ENCODE results near the gene PPM1F. TPM values are rescaled to one million over a fixed set of nuclear protein-coding genes. Genes with fewer than 3 reads are reported as not detected.

The PPM1F gene
- total RNA-seq, 1 experiment from 2014 or later: 19.0 TPM

GRCh38 chr22:21959274-21960074 is 6.8 kb upstream of the PPM1F start:
- CTCF ChIA-PET: no interaction called here

GRCh38 chr22:21958360-21959273 is 6.0 kb upstream of the PPM1F start:
- no peaks in the 10 kb centered on the region for H3K27me3 Mint-ChIP-seq (ENCODE audit: unreplicated experiment)
- DNase-seq: no peak
- H3K36me3 Mint-ChIP-seq (ENCODE audit: insufficient read depth, unreplicated experiment): peaks cover 36% of the 10 kb centered on the region
- no peak overlapping the region for H3K4me3 Mint-ChIP-seq (ENCODE audit: low read depth, unreplicated experiment)
- H3K27ac Mint-ChIP-seq (ENCODE audit: unreplicated experiment): no peak overlapping the region
- H3K9me3 Mint-ChIP-seq (ENCODE audit: low read depth, unreplicated experiment): no peaks in the 10 kb centered on the region
- intact Hi-C loops (cut with micrococcal nuclease; ENCODE audit: unreplicated experiment): no loop called here
- CTCF ChIA-PET: no interaction called here
- BruUV-seq (replicated peaks): no TSS peak
- H3K4me1 Mint-ChIP-seq (ENCODE audit: low read depth, unreplicated experiment): peaks cover 9% of the 10 kb centered on the region
- TF ChIP-seq CTCF (IDR thresholded peaks at IDR 0.05; ENCODE audit: unreplicated experiment): no peak

More at GRCh38 chr22:21959274-21960074, 6.8 kb upstream of the PPM1F start:
- Mint-ChIP-seq H3K4me3 (ENCODE audit: low read depth, unreplicated experiment) (no peak overlapping the region), H3K4me1 (ENCODE audit: low read depth, unreplicated experiment) (peaks cover 9% of the 10 kb centered on the region), H3K27me3 (ENCODE audit: unreplicated experiment) (no peaks in the 10 kb centered on the region), H3K9me3 (ENCODE audit: low read depth, unreplicated experiment) (no peaks in the 10 kb centered on the region), H3K36me3 (ENCODE audit: insufficient read depth, unreplicated experiment) (peaks cover 38% of the 10 kb centered on the region), H3K27ac (ENCODE audit: unreplicated experiment) (no peak overlapping the region)
- intact Hi-C loops (cut with micrococcal nuclease; ENCODE audit: unreplicated experiment): no loop called here
- DNase-seq: no peak
- no peak for TF ChIP-seq CTCF (IDR thresholded peaks at IDR 0.05; ENCODE audit: unreplicated experiment)
- no TSS peak for BruUV-seq (replicated peaks)

GRCh38 chr22:21951931-21952465 is 650 bp downstream of the PPM1F start:
- Mint-ChIP-seq H3K4me1 (ENCODE audit: low read depth, unreplicated experiment) (peaks cover 9% of the 10 kb centered on the region), H3K27ac (ENCODE audit: unreplicated experiment) (peak overlapping the region; percentile 56), H3K9me3 (ENCODE audit: low read depth, unreplicated experiment) (no peaks in the 10 kb centered on the region), H3K4me3 (ENCODE audit: low read depth, unreplicated experiment) (peak overlapping the region; percentile 82), H3K36me3 (ENCODE audit: insufficient read depth, unreplicated experiment) (peaks cover 17% of the 10 kb centered on the region), H3K27me3 (ENCODE audit: unreplicated experiment) (no peaks in the 10 kb centered on the region)
- TF ChIP-seq CTCF (IDR thresholded peaks at IDR 0.05; ENCODE audit: unreplicated experiment): no peak
- no TSS peak for BruUV-seq (replicated peaks)
- CTCF ChIA-PET: interaction anchor here (0.6 to 2.5 kb wide), 7 partner anchors 9 to 245 kb away, joined by 3 to 19 read pairs (median 3); partner anchors contain the start of gene YPEL1
- peak; percentile 49 for DNase-seq
- intact Hi-C loops (cut with micrococcal nuclease; ENCODE audit: unreplicated experiment): loop anchor here (2.0 kb wide), 1 partner anchor 239 kb away; no protein-coding TSS in a partner anchor

- Mint-ChIP-seq H3K27me3 (ENCODE audit: unreplicated experiment) (no peaks in the 10 kb centered on the region), H3K36me3 (ENCODE audit: insufficient read depth, unreplicated experiment) (peaks cover 17% of the 10 kb centered on the region), H3K27ac (ENCODE audit: unreplicated experiment) (no peak overlapping the region), H3K4me1 (ENCODE audit: low read depth, unreplicated experiment) (peaks cover 9% of the 10 kb centered on the region), H3K4me3 (ENCODE audit: low read depth, unreplicated experiment) (peak overlapping the region; percentile 82), H3K9me3 (ENCODE audit: low read depth, unreplicated experiment) (no peaks in the 10 kb centered on the region)
- TF ChIP-seq CTCF (IDR thresholded peaks at IDR 0.05; ENCODE audit: unreplicated experiment): no peak
- no peak for DNase-seq
- no TSS peak for BruUV-seq (replicated peaks)
- CTCF ChIA-PET: interaction anchor here (0.7 kb wide), 1 partner anchor 8 kb away, joined by 3 read pairs; no protein-coding TSS in a partner anchor
- intact Hi-C loops (cut with micrococcal nuclease; ENCODE audit: unreplicated experiment): no loop called here
These were observed 1.6 kb downstream of the PPM1F start for GRCh38 chr22:21951062-21951461.

Data from Calu3 (cell line).